Effector CD8-positive, alpha-beta T cell (primary cell): Measurements from ENCODE around the gene ZNF316.
"Not testable (repeated sequence)": the region's sequence is repeated elsewhere in the genome, so short reads cannot be mapped to it uniquely, and the experiment has no call there.

Experiments
- DNase-seq: peaks from one replicate; lab custom pipeline; 2025; lab: John Stamatoyannopoulos, UW

Gene ZNF316

DNA sequence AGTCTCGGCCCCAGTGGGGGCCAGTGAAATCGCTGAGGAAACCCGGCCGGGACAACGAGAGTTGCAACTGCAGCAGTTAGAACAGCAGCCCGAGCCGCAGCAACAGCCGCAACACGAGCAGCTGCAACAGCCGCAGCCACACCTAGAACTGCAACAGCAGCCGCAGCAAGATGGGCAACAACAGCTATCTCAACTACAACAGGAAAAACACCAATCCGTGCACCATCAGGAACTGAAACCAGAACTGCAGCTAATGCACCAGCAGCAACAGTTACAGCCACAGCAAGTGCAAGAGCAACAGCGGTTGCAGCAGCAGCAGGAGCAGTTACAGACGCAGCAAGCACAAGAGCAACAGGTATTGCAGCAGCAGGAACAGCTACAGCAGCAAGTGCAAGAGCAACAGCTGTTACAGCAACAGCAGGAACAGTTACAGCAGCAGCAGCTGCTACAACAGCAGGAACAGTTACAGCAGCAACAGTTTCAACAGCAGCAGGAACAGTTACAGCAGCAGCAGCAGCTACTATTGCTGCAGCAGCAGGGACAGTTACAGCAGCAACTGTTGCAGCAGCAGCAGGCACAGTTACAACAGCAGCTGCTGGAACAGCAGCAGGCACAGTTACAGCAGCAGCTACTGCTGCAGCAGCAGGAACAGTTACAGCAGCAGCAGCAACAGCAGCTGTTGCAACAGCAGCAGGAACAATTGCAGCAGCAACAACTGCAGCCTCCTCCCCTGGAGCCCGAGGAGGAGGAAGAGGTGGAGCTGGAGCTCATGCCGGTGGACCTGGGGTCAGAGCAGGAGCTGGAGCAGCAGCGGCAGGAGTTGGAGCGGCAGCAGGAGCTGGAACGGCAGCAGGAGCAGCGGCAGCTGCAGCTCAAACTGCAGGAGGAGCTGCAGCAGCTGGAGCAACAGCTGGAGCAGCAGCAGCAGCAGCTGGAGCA lies 15.7 kb upstream of the ZNF316 start:
- DNase-seq: no peak

DNA sequence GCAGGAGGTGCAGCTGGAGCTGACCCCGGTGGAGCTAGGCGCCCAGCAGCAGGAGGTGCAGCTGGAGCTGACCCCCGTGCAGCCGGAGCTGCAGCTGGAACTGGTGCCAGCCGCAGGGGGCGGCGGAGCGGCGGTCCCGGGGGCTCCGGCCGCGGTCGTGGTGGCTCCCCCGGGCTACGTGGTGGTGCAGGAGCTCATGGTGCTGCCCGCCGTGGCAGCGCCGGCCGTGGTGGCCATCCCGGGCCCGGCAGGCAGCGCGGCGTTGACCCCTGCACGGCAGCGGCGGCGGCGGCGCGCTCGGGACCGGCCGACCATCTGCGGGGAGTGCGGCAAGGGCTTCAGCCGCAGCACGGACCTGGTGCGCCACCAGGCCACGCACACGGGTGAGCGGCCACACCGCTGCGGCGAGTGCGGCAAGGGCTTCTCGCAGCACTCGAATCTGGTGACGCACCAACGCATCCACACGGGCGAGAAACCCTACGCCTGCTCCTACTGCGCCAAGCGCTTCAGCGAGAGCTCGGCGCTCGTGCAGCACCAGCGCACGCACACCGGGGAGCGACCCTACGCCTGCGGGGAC lies 14.9 kb upstream of the ZNF316 start:
- DNase-seq: no peak

DNA sequence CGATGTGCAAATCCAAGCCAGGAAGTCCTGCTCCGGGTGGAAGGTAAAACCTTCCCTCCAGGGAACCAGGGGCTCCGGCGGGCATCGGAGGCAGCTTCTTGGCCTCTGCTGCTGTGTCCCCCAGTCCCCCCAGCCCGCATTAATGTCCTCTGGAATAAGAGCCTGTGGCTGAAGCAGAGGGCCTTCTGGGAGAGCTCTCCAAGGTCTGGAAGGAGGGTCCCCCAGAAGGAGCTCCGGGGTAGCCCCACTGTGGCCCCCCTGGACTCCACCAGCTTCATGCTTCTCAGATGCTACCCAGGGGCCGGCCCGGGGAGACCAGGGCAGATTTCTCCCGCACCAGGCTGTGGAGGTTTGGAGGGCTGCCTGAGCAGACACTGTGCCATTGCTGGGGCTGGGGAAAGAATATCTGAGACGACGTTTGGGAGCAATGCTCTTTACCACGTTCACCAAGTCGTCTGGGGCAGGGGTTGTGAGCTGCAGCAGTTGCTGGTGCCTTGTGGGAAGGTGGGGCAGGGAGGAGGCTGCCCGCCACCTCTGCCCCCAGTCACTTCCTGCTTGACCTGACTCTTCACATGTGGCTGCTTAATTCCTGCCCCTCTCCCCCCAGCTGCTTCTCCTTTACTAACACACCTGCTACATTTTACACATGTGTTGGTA lies 13.4 kb upstream of the ZNF316 start:
- DNase-seq: no peak

GRCh38 chr7:6624246-6624611 lies 12.9 kb upstream of the ZNF316 start:
- DNase-seq: no peak

- no peak for DNase-seq
Measured at GRCh38 chr7:6628045-6628444, 9.1 kb upstream of the ZNF316 start.

- no peak for DNase-seq
Measured at GRCh38 chr7:6630007-6630849, 6.9 kb upstream of the ZNF316 start.

DNA sequence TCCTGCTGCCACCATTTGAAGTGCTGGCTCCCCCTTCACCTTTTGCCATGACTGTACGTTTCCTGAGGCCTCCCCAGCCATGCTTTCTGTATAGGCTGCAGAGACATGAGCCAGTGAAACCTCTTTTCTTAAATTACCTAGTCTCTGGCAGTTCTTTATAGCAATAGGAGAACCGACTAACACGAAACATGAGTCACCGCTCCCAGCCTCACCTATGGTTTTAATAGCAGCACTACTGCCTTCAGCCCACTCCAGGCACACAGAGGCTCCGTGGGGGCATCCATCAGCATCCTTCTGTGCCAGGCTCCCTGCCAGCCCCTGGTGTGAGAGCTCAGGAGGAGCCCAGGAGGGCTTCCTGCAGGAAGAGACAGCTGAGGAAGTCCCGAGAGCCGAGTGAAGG lies 5.5 kb upstream of the ZNF316 start:
- no peak for DNase-seq

- DNase-seq: no peak
Measured at GRCh38 chr7:6634021-6634420, 3.1 kb upstream of the ZNF316 start.

DNA sequence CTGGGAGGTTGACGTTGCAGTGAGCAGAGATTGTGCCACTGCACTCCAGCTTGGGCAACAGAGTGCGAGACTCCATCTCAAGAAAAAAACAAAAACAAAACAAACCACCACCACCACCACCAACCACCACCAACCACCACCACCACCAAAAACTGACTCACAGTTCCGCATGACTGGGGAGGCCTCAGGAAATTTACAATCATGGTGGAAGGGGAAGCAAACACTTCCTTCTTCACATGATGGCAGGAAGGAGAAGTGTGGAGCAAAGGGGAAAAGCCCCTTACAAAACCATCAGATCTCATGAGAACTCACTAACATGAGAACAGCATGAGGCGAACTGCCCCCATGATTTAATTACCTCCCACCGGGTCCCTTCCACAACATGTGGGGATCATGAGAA lies 2.1 kb upstream of the ZNF316 start:
- DNase-seq: not testable (repeated sequence)

- DNase-seq: peak; percentile 52
Measured at GRCh38 chr7:6637544-6638229, 569 bp downstream of the ZNF316 start.

- no peak for DNase-seq
Measured at GRCh38 chr7:6639032-6639431, 1.9 kb downstream of the ZNF316 start.

DNA sequence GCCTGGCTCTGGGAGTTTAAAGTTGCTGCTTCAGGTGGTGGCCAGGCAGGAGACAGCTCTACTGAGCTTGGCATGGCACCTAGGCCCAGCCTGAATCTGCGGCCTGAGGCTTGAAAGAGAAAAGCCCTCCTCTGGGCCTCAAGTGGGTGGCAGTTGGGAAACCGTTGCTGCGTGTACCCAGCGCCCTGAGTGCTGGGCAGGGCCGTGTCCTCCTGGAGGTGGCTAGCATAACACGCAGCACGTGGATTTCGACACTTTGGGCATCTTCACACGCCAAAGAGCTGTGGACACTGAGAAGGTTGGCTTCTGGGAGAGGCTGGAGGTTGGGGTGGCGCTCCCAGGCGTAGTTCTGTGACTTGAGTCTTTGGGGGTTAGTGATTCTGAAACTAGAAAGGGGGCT lies 2.5 kb downstream of the ZNF316 start:
- DNase-seq: no peak

DNA sequence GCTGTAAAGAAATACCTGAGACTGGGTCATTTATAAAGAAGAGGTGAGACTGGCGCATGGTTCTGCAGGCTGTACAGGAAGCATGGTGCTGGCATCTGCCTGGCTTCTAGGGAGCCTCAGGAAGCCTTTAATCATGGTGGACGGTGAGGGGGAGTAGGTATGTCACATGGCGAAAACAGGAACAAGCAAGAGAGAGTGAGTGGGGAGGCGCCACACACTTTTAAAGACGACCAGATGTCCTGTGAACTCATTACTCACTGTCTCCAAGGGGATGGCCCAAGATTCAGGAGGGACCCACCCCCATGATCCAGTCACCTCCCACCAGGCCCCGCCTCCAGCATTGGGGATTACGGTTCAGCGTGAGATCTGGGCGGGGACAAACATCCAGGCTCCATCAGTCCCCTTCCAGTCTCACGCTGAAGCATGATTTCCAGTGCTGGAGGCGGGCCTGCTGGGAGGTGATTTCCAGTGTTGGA lies 3.2 kb downstream of the ZNF316 start:
- DNase-seq: no peak

GRCh38 chr7:6641305-6642035 lies 4.4 kb downstream of the ZNF316 start:
- no peak for DNase-seq

DNA sequence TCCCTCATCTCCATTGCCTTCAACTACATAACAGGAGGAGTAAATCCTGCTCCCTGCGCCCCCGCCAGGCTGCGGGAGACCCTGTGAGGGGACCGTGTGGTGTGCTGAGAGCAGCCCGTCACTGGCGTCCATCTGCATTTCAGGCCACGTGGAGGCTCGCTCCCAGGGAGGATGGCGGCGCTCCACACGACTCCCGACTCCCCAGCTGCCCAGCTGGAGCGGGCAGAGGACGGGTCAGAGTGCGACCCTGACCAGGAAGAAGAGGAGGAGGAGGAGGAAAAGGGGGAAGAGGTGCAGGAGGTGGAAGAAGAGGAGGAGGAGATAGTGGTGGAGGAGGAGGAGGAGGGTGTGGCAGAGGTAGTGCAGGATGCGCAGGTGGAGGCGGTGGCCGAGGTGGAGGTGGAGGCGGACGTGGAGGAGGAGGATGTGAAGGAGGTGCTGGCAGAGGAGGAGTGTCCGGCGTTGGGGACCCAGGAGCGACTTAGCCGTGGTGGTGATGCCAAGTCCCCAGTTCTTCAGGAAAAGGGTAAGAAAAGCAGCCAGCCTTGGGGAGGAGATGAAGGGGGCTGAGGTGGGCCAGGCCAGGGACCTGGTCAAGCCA lies 5.2 kb downstream of the ZNF316 start:
- no peak for DNase-seq

DNA sequence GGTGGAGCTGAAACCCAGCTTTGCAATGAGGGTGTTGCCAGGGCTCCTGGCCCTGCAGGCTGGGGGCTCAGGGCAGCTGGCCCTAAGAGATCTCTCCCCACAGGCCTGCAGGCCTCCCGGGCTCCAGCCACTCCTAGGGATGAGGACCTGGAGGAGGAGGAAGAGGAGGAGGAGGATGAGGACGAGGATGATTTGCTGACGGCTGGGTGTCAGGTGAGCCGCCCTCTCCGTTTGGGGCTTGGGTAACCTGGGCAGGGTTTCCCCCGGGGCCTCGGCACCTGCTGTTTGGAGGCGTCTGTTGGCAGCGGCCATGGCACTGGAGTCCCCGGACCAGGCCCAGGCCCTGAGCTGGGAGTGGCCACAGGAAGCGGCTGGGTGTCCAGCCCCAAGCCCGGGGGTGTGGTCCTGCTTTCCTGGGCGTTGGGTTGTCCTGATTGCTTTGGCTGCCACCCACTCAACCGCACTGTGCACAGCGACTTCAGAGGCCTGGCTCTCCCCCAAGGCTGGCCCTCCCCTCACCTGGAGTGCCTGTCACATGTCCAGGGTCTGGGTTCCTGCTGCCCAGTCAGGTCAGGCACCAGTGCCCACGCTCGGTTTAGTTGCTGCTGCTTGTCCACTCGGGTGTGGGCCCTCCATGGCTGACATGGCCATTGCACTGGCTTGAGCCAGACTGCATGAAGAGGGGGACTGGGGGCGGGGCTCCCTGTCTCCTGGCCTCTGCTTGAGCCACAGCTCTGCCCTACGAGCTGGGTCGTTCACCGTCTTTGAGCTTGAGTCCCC lies 5.9 kb downstream of the ZNF316 start:
- DNase-seq: no peak

DNA sequence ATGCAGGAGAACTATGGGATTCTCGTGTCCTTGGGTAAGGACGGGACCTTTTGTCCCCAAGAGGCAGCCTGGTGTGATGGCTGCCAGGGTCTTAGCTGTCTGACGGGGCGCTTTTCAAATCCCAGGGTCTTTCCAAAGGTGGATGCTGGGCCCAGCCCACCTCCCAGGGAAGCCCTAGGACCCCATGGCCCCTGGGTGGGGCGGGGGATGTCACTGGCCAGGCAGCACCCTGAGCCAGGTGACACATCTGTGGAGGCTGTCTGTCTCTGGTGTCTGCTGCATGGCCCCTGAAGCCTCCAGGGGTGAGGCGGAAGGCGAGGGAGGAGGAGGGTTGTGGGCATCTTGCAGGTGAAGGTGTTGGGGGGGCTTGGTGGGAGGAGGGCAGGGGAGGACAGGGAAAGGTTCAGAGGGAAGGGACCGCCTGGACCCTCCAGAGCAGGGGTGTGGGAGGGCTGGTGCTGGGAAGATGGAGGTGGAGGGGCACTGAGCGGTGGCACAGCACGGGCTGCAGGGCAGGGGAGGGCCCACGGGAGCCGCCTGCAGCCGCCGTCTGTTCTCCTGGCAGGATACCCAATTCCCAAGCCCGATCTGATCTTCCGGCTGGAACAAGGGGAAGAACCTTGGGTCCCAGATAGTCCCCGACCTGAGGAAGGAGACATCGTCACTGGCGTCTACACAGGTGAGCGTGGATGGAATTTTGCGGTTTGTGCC lies 7.0 kb downstream of the ZNF316 start:
- DNase-seq: no peak

DNA sequence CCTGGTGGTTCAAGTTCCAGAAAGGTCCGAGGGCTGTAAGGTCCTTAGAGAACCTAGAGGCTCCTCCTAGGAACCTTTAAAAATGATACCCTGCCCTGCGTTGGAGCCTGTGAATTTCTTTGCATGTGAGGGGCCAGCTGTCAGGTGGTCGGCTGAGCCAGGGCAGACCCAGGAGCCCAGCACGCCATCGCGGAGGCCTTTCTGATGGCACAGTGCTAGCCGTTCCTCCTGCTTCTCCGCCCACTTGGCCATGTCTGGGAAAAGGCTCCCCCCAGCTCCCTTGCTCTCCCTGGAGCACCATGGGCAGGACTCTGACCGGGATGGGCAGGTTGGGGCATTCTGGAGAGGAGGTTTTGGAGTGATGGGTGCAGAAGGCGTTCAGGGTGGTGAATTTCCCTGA lies 7.6 kb downstream of the ZNF316 start:
- no peak for DNase-seq

- no peak for DNase-seq
Measured at GRCh38 chr7:6646465-6646864, 9.3 kb downstream of the ZNF316 start.
